Endothelial cell of umbilical vein (primary cell): ENCODE data around the gene LPP. TPM values are rescaled to one million over a fixed set of nuclear protein-coding genes. Genes with fewer than 3 reads are reported as not detected.
A peak's percentile ranks its signal among the peaks of the same experiment; 100 is the strongest.

Experiments used
- BruUV-seq: library from RNA; stranded (reverse); fragments of 400-500 nt; replicated peaks from 2 replicates; lab custom pipeline; 2021; lab: Mats Ljungman, UMichigan
- CTCF ChIA-PET: fragments of 300-600, 350-600 bp; sonication (Branson Sonifier 250); formaldehyde crosslinking; loops from one replicate; lab custom pipeline; 2021; ENCODE audit warnings: antibody characterized with exemption, inconsistent platforms; lab: Charles Lee
- POLR2A ChIA-PET: fragments of 300-600, 350-600 bp; sonication (Branson Sonifier 250); formaldehyde crosslinking; loops from one replicate; lab custom pipeline; 2021; ENCODE audit warnings: antibody characterized with exemption, inconsistent platforms; lab: Charles Lee
- DNase-seq: peaks from one replicate; pipeline ENCODE4 v3.0.0-alpha.2; 2011; ENCODE audit warnings: low read depth, low spot score
- FAIRE-seq: peaks from 2 replicates; lab custom pipeline; 2011; peaks lifted over from hg19 to GRCh38; lab: Jason Lieb, UNC
- H2AFZ ChIP-seq: 2 replicates; pipeline ENCODE4 v1.6.0; 2012; ENCODE audit warnings: low read depth, low read length, control low read depth, inconsistent platforms
- H3K27ac ChIP-seq: 2 replicates; pipeline ENCODE4 v1.5.1; 2011; ENCODE audit warnings: low read depth, mild to moderate bottlenecking, control low read depth, low read length, moderate library complexity; ENCODE audit not compliant: insufficient read depth
- H3K27me3 ChIP-seq, 2 experiments: 2 replicates each; pipeline versions ENCODE4 v1.6.0 to v1.6.1; 2011; ENCODE audit warnings: low read length in 2 of 2, mixed read lengths in 1 of 2; ENCODE audit not compliant: control insufficient read depth in 2 of 2, insufficient read depth in 2 of 2
- H3K36me3 ChIP-seq, 2 experiments: 2 replicates in 1 of 2; 3 replicates in 1 of 2; pipeline ENCODE4 v1.5.1; 2011; ENCODE audit warnings: low read length in 2 of 2, mild to moderate bottlenecking in 1 of 2, moderate library complexity in 1 of 2; ENCODE audit not compliant: control insufficient read depth in 2 of 2, insufficient read depth in 2 of 2; ENCODE audit errors: extremely low read depth in 1 of 2
- H3K4me1 ChIP-seq: 3 replicates; pipeline ENCODE4 v1.5.1; 2011; ENCODE audit warnings: mild to moderate bottlenecking, low read length; ENCODE audit not compliant: control insufficient read depth, insufficient read depth; ENCODE audit errors: extremely low read depth
- H3K4me2 ChIP-seq: 2 replicates; pipeline ENCODE4 v1.6.1; 2011; ENCODE audit warnings: low read length, control low read depth, mixed read lengths; ENCODE audit not compliant: insufficient read depth
- H3K4me3 ChIP-seq, 3 experiments: fragments of 200-600 bp in 1 of 3; sonication (generic), shearing (Covaris generic) in 1 of 3; replicated peaks in 1 of 3; 2 replicates each; pipeline ENCODE4 v1.5.1; 2011 to 2016; ENCODE audit warnings: control low read depth in 3 of 3, low read length in 3 of 3, mild to moderate bottlenecking in 2 of 3, inconsistent platforms in 1 of 3, low read depth in 1 of 3, moderate library complexity in 1 of 3; ENCODE audit not compliant: insufficient read depth in 1 of 3
- H3K79me2 ChIP-seq: 2 replicates; pipeline ENCODE4 v1.6.0; 2012; ENCODE audit warnings: low read length, inconsistent platforms; ENCODE audit not compliant: control insufficient read depth, insufficient read depth
- H3K9ac ChIP-seq: replicated peaks from 2 replicates; pipeline ENCODE3; 2011; ENCODE audit warnings: low read length, control low read depth; ENCODE audit not compliant: insufficient read depth; ENCODE audit errors: extremely low read depth
- H3K9me1 ChIP-seq: replicated peaks from 3 replicates; pipeline ENCODE4 v1.6.0; 2011; ENCODE audit warnings: mild to moderate bottlenecking, low read length; ENCODE audit not compliant: control insufficient read depth, insufficient read depth; ENCODE audit errors: extremely low read depth
- H3K9me3 ChIP-seq: replicated peaks from 2 replicates; pipeline ENCODE4 v1.5.1; 2012; ENCODE audit warnings: low read length, inconsistent platforms; ENCODE audit not compliant: control insufficient read depth, insufficient read depth
- H4K20me1 ChIP-seq: replicated peaks from 2 replicates; pipeline ENCODE3; 2011; ENCODE audit warnings: mild to moderate bottlenecking, low read length; ENCODE audit not compliant: control insufficient read depth, insufficient read depth; ENCODE audit errors: extremely low read depth
- CTCF ChIP-seq, 2 donors: IDR thresholded peaks; 1 replicate in 1 of 2; 2 replicates in 1 of 2; pipeline ENCODE4 v1.5.1; 2011; ENCODE audit warnings: low read length in 2 of 2, mild to moderate bottlenecking in 2 of 2, moderate library complexity in 2 of 2, control low read depth in 1 of 2, inconsistent platforms in 1 of 2, low read depth in 1 of 2; ENCODE audit not compliant: insufficient read depth in 1 of 2; ENCODE audit errors: extremely low read depth in 1 of 2
- EZH2 ChIP-seq: IDR thresholded peaks from 2 replicates; pipeline ENCODE4 v1.6.1; 2012; ENCODE audit warnings: borderline replicate concordance, low read depth, mild to moderate bottlenecking, moderate library complexity, low read length, inconsistent platforms; ENCODE audit not compliant: severe bottlenecking
- FOS ChIP-seq: IDR thresholded peaks from 2 replicates; pipeline ENCODE4 v1.6.1; 2011; ENCODE audit warnings: mild to moderate bottlenecking, low read length, moderate library complexity, borderline replicate concordance; ENCODE audit not compliant: insufficient read depth
- GATA2 ChIP-seq: IDR thresholded peaks from 2 replicates; pipeline ENCODE4 v1.7.0; 2011; ENCODE audit warnings: low read depth, mild to moderate bottlenecking, moderate library complexity, mixed read lengths, low read length; ENCODE audit not compliant: insufficient read length, insufficient read depth
- JUN ChIP-seq: IDR thresholded peaks from 2 replicates; pipeline ENCODE4 v1.6.1; 2011; ENCODE audit warnings: borderline replicate concordance, low read depth; ENCODE audit not compliant: insufficient read length, insufficient read depth
- MAX ChIP-seq: IDR thresholded peaks from 2 replicates; pipeline ENCODE4 v1.6.1; 2011; ENCODE audit not compliant: insufficient read depth, insufficient read length
- POLR2A ChIP-seq: IDR thresholded peaks from 2 replicates; pipeline ENCODE4 v1.6.1; 2012; ENCODE audit warnings: low read depth, mild to moderate bottlenecking, control low read depth, low read length
- POLR2AphosphoS5 ChIP-seq: IDR thresholded peaks from 2 replicates; pipeline ENCODE4 v1.6.1; 2012; ENCODE audit warnings: low read depth, mild to moderate bottlenecking, control low read depth, low read length, moderate library complexity; ENCODE audit not compliant: insufficient read depth
- dilution Hi-C: fragments of 300-500 bp; cut with MboI; formaldehyde crosslinking; loops from one replicate; pipeline ENCODE4 v1.15.0; 2019; ENCODE audit warnings: low sequenced_read_pairs; ENCODE audit not compliant: extremely low pct_ligation_motif_present
- intact Hi-C: fragments of 100-400 bp; cut with micrococcal nuclease; formaldehyde crosslinking; loops from one replicate; pipeline ENCODE4 v1.10.0; 2022
- polyA plus RNA-seq, 4 experiments: library from polyadenylated mRNA; depleted of rRNA in 3 of 4; stranded (reverse) in 3 of 4; unstranded in 1 of 4; fragments of >200 nt; gene quantifications; 2 replicates each; pipeline versions ENCODE4 v1.2.1 to v1.2.3, GENCODE V29; 2011 to 2012; ENCODE audit warnings: missing spikeins in 1 of 4
- total RNA-seq: library from RNA; stranded (reverse); gene quantifications from 2 replicates; pipeline ENCODE4 v1.2.3, GENCODE V29; 2021

The LPP gene
- total and polyA plus RNA-seq, 2 donors (not counting 3 experiments of a cell fraction or from before 2014, with no cell fraction given), result 16.9 to 153 TPM

GRCh38 chr3:188272481-188273372 lies 118.8 kb downstream of the LPP start:
- TF ChIP-seq CTCF (IDR thresholded peaks at IDR 0.05; ENCODE audit: extremely low read depth in 1 of 2, insufficient read depth in 1 of 2, low read depth in 1 of 2, low read length in 2 of 2) (no peak), JUN (peak; percentile 9), GATA2 (peak; percentile 14), MAX (no peak), POLR2AphosphoS5 (no peak), FOS (peak; percentile 30), POLR2A (no peak), EZH2 (no peak)
- intact Hi-C loops (no loop called here), dilution Hi-C loops (no loop called here)
- CTCF ChIA-PET, result interaction anchor here (1.3 to 3.1 kb wide), 4 partner anchors 22 to 682 kb away, joined by 3 to 13 read pairs (median 8); no protein-coding TSS in a partner anchor
- POLR2A ChIA-PET, result no interaction called here
- DNase-seq (peak; percentile 48), FAIRE-seq (peak; percentile 28)
- Histone ChIP-seq H3K9ac (no peak overlapping the region), H3K9me3 (no peaks in the 10 kb centered on the region), H3K4me2 (peak overlapping the region; percentile 13), H3K4me3 (no peak overlapping the region), H3K27ac (peak overlapping the region; percentile 58), H3K4me1 (peaks cover 47% of the 10 kb centered on the region), H3K9me1 (no peaks in the 10 kb centered on the region), H3K79me2 (peaks cover 37% of the 10 kb centered on the region), H2AFZ (no peak overlapping the region), H4K20me1 (no peaks in the 10 kb centered on the region), H3K27me3 (no peaks in the 10 kb centered on the region), H3K36me3 (no peaks in the 10 kb centered on the region)
- no TSS peak for BruUV-seq
